Measurements from ENCODE around the gene UNC93A.
"Not testable (repeated sequence)": the region's sequence is repeated elsewhere in the genome, so short reads cannot be mapped to it uniquely, and the experiment has no call there.

Gene UNC93A

GRCh38 chr6:167341665-167342655 lies 50.8 kb downstream of the UNC93A start:
- peak; percentile 31 for DNase-seq (ENCODE audit: low spot score)

GRCh38 chr6:167342879-167343610 lies 51.9 kb downstream of the UNC93A start:
- no peak for DNase-seq (ENCODE audit: low spot score)

GRCh38 chr6:167345348-167345747 lies 54.2 kb downstream of the UNC93A start:
- DNase-seq (ENCODE audit: low spot score), result no peak

- DNase-seq (ENCODE audit: low spot score), result no peak
These were observed 54.8 kb downstream of the UNC93A start for GRCh38 chr6:167345960-167346359.

- peak; percentile 49 for DNase-seq (ENCODE audit: low spot score)
These were observed 56.1 kb downstream of the UNC93A start for GRCh38 chr6:167347226-167347625.

GRCh38 chr6:167349631-167350274 lies 58.6 kb downstream of the UNC93A start:
- no peak for DNase-seq (ENCODE audit: low spot score)

- no peak for DNase-seq (ENCODE audit: low spot score)
These were observed 59.2 kb downstream of the UNC93A start for GRCh38 chr6:167350275-167350696.

- peak; percentile 74 for DNase-seq (ENCODE audit: low spot score)
These were observed 59.9 kb downstream of the UNC93A start for GRCh38 chr6:167350731-167351655.

GRCh38 chr6:167351656-167352345 lies 60.7 kb downstream of the UNC93A start:
- no peak for DNase-seq (ENCODE audit: low spot score)

GRCh38 chr6:167356874-167357273 lies 65.8 kb downstream of the UNC93A start:
- no peak for DNase-seq (ENCODE audit: low spot score)

GRCh38 chr6:167358394-167358793 lies 67.3 kb downstream of the UNC93A start:
- not testable (repeated sequence) for DNase-seq (ENCODE audit: low spot score)

- not testable (repeated sequence) for DNase-seq (ENCODE audit: low spot score)
These were observed 70.1 kb downstream of the UNC93A start for GRCh38 chr6:167361170-167361569.
